HepG2 (cell line): Measurements from ENCODE around the gene POLE.

Experiments
- ATAD3A ChIP-seq: sonication (generic); formaldehyde crosslinking; IDR thresholded peaks from 2 replicates; pipeline ENCODE4 v1.4.0; 2020; ENCODE audit warnings: missing genetic modification reagents
- GTF2F1 ChIP-seq: fragments of 150-350 bp; IDR thresholded peaks from 2 replicates; pipeline ENCODE4 v1.6.1; 2014; ENCODE audit warnings: low read length
- JUND ChIP-seq: sonication (generic); formaldehyde crosslinking; IDR thresholded peaks from 2 replicates; pipeline ENCODE4 v1.8.0; 2022; ENCODE audit warnings: mild to moderate bottlenecking, missing genetic modification reagents
- TF ChIP-seq, protein P1 (sequence below): IDR thresholded peaks from 2 replicates; pipeline ENCODE4 v1.6.1; 2016; ENCODE audit warnings: low read depth, missing genetic modification reagents, missing compliant biosample characterization

DNA sequence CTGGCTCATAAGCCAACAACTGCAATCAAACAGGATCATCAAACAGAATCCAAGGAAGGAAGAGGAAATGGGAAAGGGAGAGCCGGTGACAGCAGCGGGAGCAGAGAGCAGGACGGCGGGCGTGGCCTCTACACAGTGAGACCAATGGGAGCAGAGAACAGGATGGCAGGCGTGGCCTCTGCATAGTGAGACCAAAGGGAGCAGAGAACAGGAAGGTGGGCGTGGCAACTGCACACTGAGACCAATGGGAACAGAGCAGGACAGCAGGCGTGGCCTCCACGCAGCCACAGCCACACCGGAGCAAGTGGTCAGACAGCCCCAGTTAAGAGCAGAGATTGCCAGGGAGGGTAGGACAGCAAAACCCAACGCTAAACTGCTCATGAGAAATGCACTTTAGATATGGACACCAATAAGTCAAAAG, 93.2 kb downstream of the POLE start:
- no peak for TF ChIP-seq JUND (CRISPR knock-in tag)
- TF ChIP-seq, protein P1, sequence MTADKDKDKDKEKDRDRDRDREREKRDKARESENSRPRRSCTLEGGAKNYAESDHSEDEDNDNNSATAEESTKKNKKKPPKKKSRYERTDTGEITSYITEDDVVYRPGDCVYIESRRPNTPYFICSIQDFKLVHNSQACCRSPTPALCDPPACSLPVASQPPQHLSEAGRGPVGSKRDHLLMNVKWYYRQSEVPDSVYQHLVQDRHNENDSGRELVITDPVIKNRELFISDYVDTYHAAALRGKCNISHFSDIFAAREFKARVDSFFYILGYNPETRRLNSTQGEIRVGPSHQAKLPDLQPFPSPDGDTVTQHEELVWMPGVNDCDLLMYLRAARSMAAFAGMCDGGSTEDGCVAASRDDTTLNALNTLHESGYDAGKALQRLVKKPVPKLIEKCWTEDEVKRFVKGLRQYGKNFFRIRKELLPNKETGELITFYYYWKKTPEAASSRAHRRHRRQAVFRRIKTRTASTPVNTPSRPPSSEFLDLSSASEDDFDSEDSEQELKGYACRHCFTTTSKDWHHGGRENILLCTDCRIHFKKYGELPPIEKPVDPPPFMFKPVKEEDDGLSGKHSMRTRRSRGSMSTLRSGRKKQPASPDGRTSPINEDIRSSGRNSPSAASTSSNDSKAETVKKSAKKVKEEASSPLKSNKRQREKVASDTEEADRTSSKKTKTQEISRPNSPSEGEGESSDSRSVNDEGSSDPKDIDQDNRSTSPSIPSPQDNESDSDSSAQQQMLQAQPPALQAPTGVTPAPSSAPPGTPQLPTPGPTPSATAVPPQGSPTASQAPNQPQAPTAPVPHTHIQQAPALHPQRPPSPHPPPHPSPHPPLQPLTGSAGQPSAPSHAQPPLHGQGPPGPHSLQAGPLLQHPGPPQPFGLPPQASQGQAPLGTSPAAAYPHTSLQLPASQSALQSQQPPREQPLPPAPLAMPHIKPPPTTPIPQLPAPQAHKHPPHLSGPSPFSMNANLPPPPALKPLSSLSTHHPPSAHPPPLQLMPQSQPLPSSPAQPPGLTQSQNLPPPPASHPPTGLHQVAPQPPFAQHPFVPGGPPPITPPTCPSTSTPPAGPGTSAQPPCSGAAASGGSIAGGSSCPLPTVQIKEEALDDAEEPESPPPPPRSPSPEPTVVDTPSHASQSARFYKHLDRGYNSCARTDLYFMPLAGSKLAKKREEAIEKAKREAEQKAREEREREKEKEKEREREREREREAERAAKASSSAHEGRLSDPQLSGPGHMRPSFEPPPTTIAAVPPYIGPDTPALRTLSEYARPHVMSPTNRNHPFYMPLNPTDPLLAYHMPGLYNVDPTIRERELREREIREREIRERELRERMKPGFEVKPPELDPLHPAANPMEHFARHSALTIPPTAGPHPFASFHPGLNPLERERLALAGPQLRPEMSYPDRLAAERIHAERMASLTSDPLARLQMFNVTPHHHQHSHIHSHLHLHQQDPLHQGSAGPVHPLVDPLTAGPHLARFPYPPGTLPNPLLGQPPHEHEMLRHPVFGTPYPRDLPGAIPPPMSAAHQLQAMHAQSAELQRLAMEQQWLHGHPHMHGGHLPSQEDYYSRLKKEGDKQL (CRISPR knock-in tag), result no peak
- no peak for TF ChIP-seq GTF2F1
- TF ChIP-seq ATAD3A (CRISPR knock-in tag), result no peak
